ENCODE data around the gene MRPS9.

Gene MRPS9

GRCh38 chr2:105125428-105125827, 87.6 kb downstream of the MRPS9 start:
- no peaks in the 10 kb centered on the region for H3K4me1 ChIP-seq (ENCODE audit: control insufficient read depth in 1 of 2, insufficient read depth in 2 of 2, low read length in 2 of 2)
- no peaks in the 10 kb centered on the region for H3K36me3 ChIP-seq (ENCODE audit: control insufficient read depth in 1 of 2, insufficient read depth in 2 of 2, low read length in 2 of 2)
- H3K27me3 ChIP-seq (ENCODE audit: low read depth, low read length) = no peaks in the 10 kb centered on the region
- H3K27ac ChIP-seq (ENCODE audit: low read length) = no peak overlapping the region
- no peak overlapping the region for H3K4me3 ChIP-seq (ENCODE audit: low read depth in 1 of 2, low read length in 2 of 2)
- no peaks in the 10 kb centered on the region for H3K9me3 ChIP-seq (ENCODE audit: control insufficient read depth in 1 of 2, low read length in 2 of 2)

- Histone ChIP-seq H3K9me3 (ENCODE audit: control insufficient read depth in 1 of 2, low read length in 2 of 2) (no peaks in the 10 kb centered on the region), H3K27ac (ENCODE audit: low read length) (no peak overlapping the region), H3K4me1 (ENCODE audit: control insufficient read depth in 1 of 2, insufficient read depth in 2 of 2, low read length in 2 of 2) (no peaks in the 10 kb centered on the region), H3K27me3 (ENCODE audit: low read depth, low read length) (no peaks in the 10 kb centered on the region), H3K36me3 (ENCODE audit: control insufficient read depth in 1 of 2, insufficient read depth in 2 of 2, low read length in 2 of 2) (no peaks in the 10 kb centered on the region), H3K4me3 (ENCODE audit: low read depth in 1 of 2, low read length in 2 of 2) (no peak overlapping the region)
Measured at GRCh38 chr2:105125920-105126319, 88.1 kb downstream of the MRPS9 start.

- H3K4me3 ChIP-seq (ENCODE audit: low read depth in 1 of 2, low read length in 2 of 2) = no peak overlapping the region
- H3K27me3 ChIP-seq (ENCODE audit: low read depth, low read length) = no peaks in the 10 kb centered on the region
- H3K9me3 ChIP-seq (ENCODE audit: control insufficient read depth in 1 of 2, low read length in 2 of 2) = no peaks in the 10 kb centered on the region
- H3K4me1 ChIP-seq (ENCODE audit: control insufficient read depth in 1 of 2, insufficient read depth in 2 of 2, low read length in 2 of 2) = no peaks in the 10 kb centered on the region
- H3K27ac ChIP-seq (ENCODE audit: low read length) = no peak overlapping the region
- no peaks in the 10 kb centered on the region for H3K36me3 ChIP-seq (ENCODE audit: control insufficient read depth in 1 of 2, insufficient read depth in 2 of 2, low read length in 2 of 2)
Measured at GRCh38 chr2:105126336-105126735, 88.5 kb downstream of the MRPS9 start.

GRCh38 chr2:105127289-105127915, 89.5 kb downstream of the MRPS9 start:
- no peaks in the 10 kb centered on the region for H3K9me3 ChIP-seq (ENCODE audit: control insufficient read depth in 1 of 2, low read length in 2 of 2)
- H3K4me1 ChIP-seq (ENCODE audit: control insufficient read depth in 1 of 2, insufficient read depth in 2 of 2, low read length in 2 of 2) = no peaks in the 10 kb centered on the region
- H3K36me3 ChIP-seq (ENCODE audit: control insufficient read depth in 1 of 2, insufficient read depth in 2 of 2, low read length in 2 of 2) = no peaks in the 10 kb centered on the region
- H3K27ac ChIP-seq (ENCODE audit: low read length) = no peak overlapping the region
- H3K4me3 ChIP-seq (ENCODE audit: low read depth in 1 of 2, low read length in 2 of 2) = no peak overlapping the region
- H3K27me3 ChIP-seq (ENCODE audit: low read depth, low read length) = no peaks in the 10 kb centered on the region

GRCh38 chr2:105129722-105130232, 91.9 kb downstream of the MRPS9 start:
- Histone ChIP-seq H3K36me3 (ENCODE audit: control insufficient read depth in 1 of 2, insufficient read depth in 2 of 2, low read length in 2 of 2) (no peaks in the 10 kb centered on the region), H3K27me3 (ENCODE audit: low read depth, low read length) (no peaks in the 10 kb centered on the region), H3K9me3 (ENCODE audit: control insufficient read depth in 1 of 2, low read length in 2 of 2) (no peaks in the 10 kb centered on the region), H3K4me3 (ENCODE audit: low read depth in 1 of 2, low read length in 2 of 2) (no peak overlapping the region), H3K27ac (ENCODE audit: low read length) (no peak overlapping the region), H3K4me1 (ENCODE audit: control insufficient read depth in 1 of 2, insufficient read depth in 2 of 2, low read length in 2 of 2) (no peaks in the 10 kb centered on the region)

GRCh38 chr2:105130546-105130945, 92.7 kb downstream of the MRPS9 start:
- no peaks in the 10 kb centered on the region for H3K36me3 ChIP-seq (ENCODE audit: control insufficient read depth in 1 of 2, insufficient read depth in 2 of 2, low read length in 2 of 2)
- H3K4me3 ChIP-seq (ENCODE audit: low read depth in 1 of 2, low read length in 2 of 2) = no peak overlapping the region
- no peaks in the 10 kb centered on the region for H3K4me1 ChIP-seq (ENCODE audit: control insufficient read depth in 1 of 2, insufficient read depth in 2 of 2, low read length in 2 of 2)
- H3K9me3 ChIP-seq (ENCODE audit: control insufficient read depth in 1 of 2, low read length in 2 of 2) = no peaks in the 10 kb centered on the region
- H3K27me3 ChIP-seq (ENCODE audit: low read depth, low read length) = no peaks in the 10 kb centered on the region
- H3K27ac ChIP-seq (ENCODE audit: low read length) = no peak overlapping the region

GRCh38 chr2:105134081-105134480, 96.2 kb downstream of the MRPS9 start:
- Histone ChIP-seq H3K27me3 (ENCODE audit: low read depth, low read length) (no peaks in the 10 kb centered on the region), H3K36me3 (ENCODE audit: control insufficient read depth in 1 of 2, insufficient read depth in 2 of 2, low read length in 2 of 2) (no peaks in the 10 kb centered on the region), H3K4me1 (ENCODE audit: control insufficient read depth in 1 of 2, insufficient read depth in 2 of 2, low read length in 2 of 2) (no peaks in the 10 kb centered on the region), H3K4me3 (ENCODE audit: low read depth in 1 of 2, low read length in 2 of 2) (no peak overlapping the region), H3K9me3 (ENCODE audit: control insufficient read depth in 1 of 2, low read length in 2 of 2) (no peaks in the 10 kb centered on the region), H3K27ac (ENCODE audit: low read length) (no peak overlapping the region)

- no peaks in the 10 kb centered on the region for H3K36me3 ChIP-seq (ENCODE audit: control insufficient read depth in 1 of 2, insufficient read depth in 2 of 2, low read length in 2 of 2)
- H3K27ac ChIP-seq (ENCODE audit: low read length) = no peak overlapping the region
- H3K4me3 ChIP-seq (ENCODE audit: low read depth in 1 of 2, low read length in 2 of 2) = no peak overlapping the region
- no peaks in the 10 kb centered on the region for H3K9me3 ChIP-seq (ENCODE audit: control insufficient read depth in 1 of 2, low read length in 2 of 2)
- H3K27me3 ChIP-seq (ENCODE audit: low read depth, low read length) = no peaks in the 10 kb centered on the region
- no peaks in the 10 kb centered on the region for H3K4me1 ChIP-seq (ENCODE audit: control insufficient read depth in 1 of 2, insufficient read depth in 2 of 2, low read length in 2 of 2)
Measured at GRCh38 chr2:105135436-105135835, 97.6 kb downstream of the MRPS9 start.

GRCh38 chr2:105136394-105136793, 98.5 kb downstream of the MRPS9 start:
- no peaks in the 10 kb centered on the region for H3K27me3 ChIP-seq (ENCODE audit: low read depth, low read length)
- H3K4me3 ChIP-seq (ENCODE audit: low read depth in 1 of 2, low read length in 2 of 2) = no peak overlapping the region
- no peaks in the 10 kb centered on the region for H3K4me1 ChIP-seq (ENCODE audit: control insufficient read depth in 1 of 2, insufficient read depth in 2 of 2, low read length in 2 of 2)
- no peaks in the 10 kb centered on the region for H3K9me3 ChIP-seq (ENCODE audit: control insufficient read depth in 1 of 2, low read length in 2 of 2)
- H3K27ac ChIP-seq (ENCODE audit: low read length) = no peak overlapping the region
- no peaks in the 10 kb centered on the region for H3K36me3 ChIP-seq (ENCODE audit: control insufficient read depth in 1 of 2, insufficient read depth in 2 of 2, low read length in 2 of 2)

GRCh38 chr2:105138643-105139042, 100.8 kb downstream of the MRPS9 start:
- no peaks in the 10 kb centered on the region for H3K9me3 ChIP-seq (ENCODE audit: control insufficient read depth in 1 of 2, low read length in 2 of 2)
- no peaks in the 10 kb centered on the region for H3K27me3 ChIP-seq (ENCODE audit: low read depth, low read length)
- peaks cover 0 to 4% of the 10 kb centered on the region in 2 donors for H3K4me1 ChIP-seq (ENCODE audit: control insufficient read depth in 1 of 2, insufficient read depth in 2 of 2, low read length in 2 of 2)
- H3K27ac ChIP-seq (ENCODE audit: low read length) = no peak overlapping the region
- no peak overlapping the region for H3K4me3 ChIP-seq (ENCODE audit: low read depth in 1 of 2, low read length in 2 of 2)
- no peaks in the 10 kb centered on the region for H3K36me3 ChIP-seq (ENCODE audit: control insufficient read depth in 1 of 2, insufficient read depth in 2 of 2, low read length in 2 of 2)

- no peak overlapping the region for H3K4me3 ChIP-seq (ENCODE audit: low read depth in 1 of 2, low read length in 2 of 2)
- no peak overlapping the region for H3K27ac ChIP-seq (ENCODE audit: low read length)
- peaks cover 0 to 12% of the 10 kb centered on the region in 2 donors for H3K4me1 ChIP-seq (ENCODE audit: control insufficient read depth in 1 of 2, insufficient read depth in 2 of 2, low read length in 2 of 2)
- peaks cover 4% of the 10 kb centered on the region for H3K27me3 ChIP-seq (ENCODE audit: low read depth, low read length)
- no peaks in the 10 kb centered on the region for H3K36me3 ChIP-seq (ENCODE audit: control insufficient read depth in 1 of 2, insufficient read depth in 2 of 2, low read length in 2 of 2)
- no peaks in the 10 kb centered on the region for H3K9me3 ChIP-seq (ENCODE audit: control insufficient read depth in 1 of 2, low read length in 2 of 2)
Measured at GRCh38 chr2:105139556-105140239, 101.8 kb downstream of the MRPS9 start.

- Histone ChIP-seq H3K27me3 (ENCODE audit: low read depth, low read length) (peaks cover 9% of the 10 kb centered on the region), H3K4me3 (ENCODE audit: low read depth in 1 of 2, low read length in 2 of 2) (no peak overlapping the region), H3K4me1 (ENCODE audit: control insufficient read depth in 1 of 2, insufficient read depth in 2 of 2, low read length in 2 of 2) (peaks cover 0 to 13% of the 10 kb centered on the region in 2 donors), H3K9me3 (ENCODE audit: control insufficient read depth in 1 of 2, low read length in 2 of 2) (no peaks in the 10 kb centered on the region), H3K27ac (ENCODE audit: low read length) (no peak overlapping the region), H3K36me3 (ENCODE audit: control insufficient read depth in 1 of 2, insufficient read depth in 2 of 2, low read length in 2 of 2) (no peaks in the 10 kb centered on the region)
Measured at GRCh38 chr2:105140240-105140568, 102.3 kb downstream of the MRPS9 start.
